Upper lobe of right lung (tissue), 1 donor: ENCODE data around the gene OR6Q1. TPM values are rescaled to one million over a fixed set of nuclear protein-coding genes. Genes with fewer than 3 reads are reported as not detected.

Experiments used
- ATAC-seq: fragments of 200-7000 bp; cut with Tn5 transposase; one replicate; pipeline ENCODE4 v1.9.1; 2020; ENCODE audit warnings: mild to moderate bottlenecking, moderate library complexity
- DNase-seq: peaks from one replicate; pipeline ENCODE4 v3.0.0-alpha.2; 2020
- H3K27ac ChIP-seq: fragments of 200-600 bp; one replicate; pipeline ENCODE4 v1.8.0; 2022
- H3K27me3 ChIP-seq: fragments of 200-600 bp; one replicate; pipeline ENCODE4 v1.8.0; 2022; ENCODE audit warnings: mild to moderate bottlenecking
- H3K36me3 ChIP-seq: fragments of 200-600 bp; one replicate; pipeline ENCODE4 v1.8.0; 2022
- H3K4me1 ChIP-seq: fragments of 200-600 bp; one replicate; pipeline ENCODE4 v1.8.0; 2022
- H3K4me3 ChIP-seq: fragments of 200-600 bp; one replicate; pipeline ENCODE4 v1.8.0; 2022; ENCODE audit warnings: mild to moderate bottlenecking
- H3K9me3 ChIP-seq: fragments of 200-600 bp; one replicate; pipeline ENCODE4 v1.8.0; 2022
- CTCF ChIP-seq: fragments of 200-600 bp; IDR thresholded peaks from one replicate; pipeline ENCODE4 v1.8.0; 2022; ENCODE audit warnings: antibody characterized with exemption
- intact Hi-C: fragments of 100-400 bp; cut with DNase I; formaldehyde crosslinking; loops from one replicate; pipeline ENCODE4 v1.11.0; 2022
- total RNA-seq: library from RNA; stranded (reverse); fragmentation: NEBNext Ultra II Directional; extraction: Animal tissue kit (Norgen Biotek cat#: 25700); gene quantifications from one replicate; pipeline ENCODE4 v1.2.1, GENCODE V29; 2021
- donor health status: DM: no; HTN: yes; CAD: no; lungs with severe emphysema.

The OR6Q1 gene
- total RNA-seq, 1 donor from 2014 or later, result not detected

- Histone ChIP-seq H3K27me3 (no peaks in the 10 kb centered on the region), H3K36me3 (no peaks in the 10 kb centered on the region), H3K4me1 (peaks cover 13% of the 10 kb centered on the region), H3K4me3 (no peak overlapping the region), H3K27ac (peak overlapping the region; percentile 13), H3K9me3 (no peaks in the 10 kb centered on the region)
- peak; percentile 74 for DNase-seq
- intact Hi-C loops, result no loop called here
- no peak for TF ChIP-seq CTCF
- ATAC-seq, result peak; percentile 53
Measured at GRCh38 chr11:58058276-58059006, 27.7 kb downstream of the OR6Q1 start.

GRCh38 chr11:58059007-58059350 lies 28.2 kb downstream of the OR6Q1 start:
- Histone ChIP-seq H3K36me3 (no peaks in the 10 kb centered on the region), H3K4me3 (no peak overlapping the region), H3K4me1 (peaks cover 13% of the 10 kb centered on the region), H3K9me3 (no peaks in the 10 kb centered on the region), H3K27me3 (no peaks in the 10 kb centered on the region), H3K27ac (no peak overlapping the region)
- no peak for TF ChIP-seq CTCF
- ATAC-seq, result peak; percentile 54
- DNase-seq, result no peak
- intact Hi-C loops, result no loop called here

- TF ChIP-seq CTCF, result no peak
- H3K27ac ChIP-seq, result no peak overlapping the region
- peaks cover 13% of the 10 kb centered on the region for H3K4me1 ChIP-seq
- H3K9me3 ChIP-seq, result no peaks in the 10 kb centered on the region
- H3K36me3 ChIP-seq, result no peaks in the 10 kb centered on the region
- H3K27me3 ChIP-seq, result no peaks in the 10 kb centered on the region
- intact Hi-C loops, result no loop called here
- no peak overlapping the region for H3K4me3 ChIP-seq
- ATAC-seq (no peak), DNase-seq (no peak)
Measured at GRCh38 chr11:58060535-58060934, 29.8 kb downstream of the OR6Q1 start.

- H3K4me3 ChIP-seq, result no peak overlapping the region
- ATAC-seq (no peak), DNase-seq (no peak)
- H3K4me1 ChIP-seq, result peaks cover 13% of the 10 kb centered on the region
- no peak overlapping the region for H3K27ac ChIP-seq
- TF ChIP-seq CTCF, result no peak
- no peaks in the 10 kb centered on the region for H3K9me3 ChIP-seq
- no peaks in the 10 kb centered on the region for H3K36me3 ChIP-seq
- intact Hi-C loops, result no loop called here
- H3K27me3 ChIP-seq, result no peaks in the 10 kb centered on the region
Measured at GRCh38 chr11:58060939-58061672, 30.4 kb downstream of the OR6Q1 start.

GRCh38 chr11:58061813-58062212 lies 31.1 kb downstream of the OR6Q1 start:
- intact Hi-C loops, result no loop called here

More at GRCh38 chr11:58061813-58062212, 31.1 kb downstream of the OR6Q1 start:
- ATAC-seq (no peak), DNase-seq (no peak)
- Histone ChIP-seq H3K4me1 (peaks cover 13% of the 10 kb centered on the region), H3K9me3 (no peaks in the 10 kb centered on the region), H3K36me3 (no peaks in the 10 kb centered on the region), H3K27ac (no peak overlapping the region), H3K4me3 (no peak overlapping the region), H3K27me3 (no peaks in the 10 kb centered on the region)
- TF ChIP-seq CTCF, result no peak
